HEK293T (cell line): ENCODE measurements around the gene CMTM6.

Source experiments
- ARNT ChIP-seq: fragments of 450-650 bp; IDR thresholded peaks from 2 replicates; pipeline ENCODE4 v1.6.1; 2017; ENCODE audit warnings: mild to moderate bottlenecking
- FOXK2 ChIP-seq: fragments of 450-650 bp; IDR thresholded peaks from 2 replicates; pipeline ENCODE4 v1.6.1; 2016; ENCODE audit warnings: mild to moderate bottlenecking
- NFRKB ChIP-seq: fragments of 450-650 bp; IDR thresholded peaks from 2 replicates; pipeline ENCODE4 v1.6.1; 2016; ENCODE audit warnings: mild to moderate bottlenecking, moderate library complexity

DNA sequence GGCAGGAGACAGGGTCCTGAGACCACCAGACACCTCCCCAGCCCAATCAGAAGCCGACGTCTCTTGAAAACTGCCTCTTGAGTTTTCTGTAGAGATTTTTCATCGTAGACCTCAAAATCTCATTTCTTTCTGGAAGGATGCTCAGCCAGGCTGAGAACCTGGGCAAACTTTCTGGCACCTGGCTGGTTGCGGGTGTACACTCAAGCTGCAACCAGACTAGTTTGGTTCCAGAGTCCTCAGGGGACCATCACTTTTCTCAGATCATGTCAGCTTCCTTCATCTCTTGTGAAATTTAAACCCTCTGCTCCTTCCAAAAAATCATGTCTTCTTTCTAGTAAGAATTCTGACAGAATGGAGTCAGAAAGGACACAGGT is 65.8 kb downstream of the CMTM6 start:
- TF ChIP-seq NFRKB (no peak), FOXK2 (no peak), ARNT (no peak)
